HG03571 (cell line): ENCODE measurements around the gene APOBEC3H.

Experiments used
- ATAC-seq: cut with Tn5 transposase; IDR thresholded peaks from one replicate; pipeline ENCODE4 v1.9.1; 2021; ENCODE audit not compliant: unreplicated experiment

APOBEC3H gene

DNA sequence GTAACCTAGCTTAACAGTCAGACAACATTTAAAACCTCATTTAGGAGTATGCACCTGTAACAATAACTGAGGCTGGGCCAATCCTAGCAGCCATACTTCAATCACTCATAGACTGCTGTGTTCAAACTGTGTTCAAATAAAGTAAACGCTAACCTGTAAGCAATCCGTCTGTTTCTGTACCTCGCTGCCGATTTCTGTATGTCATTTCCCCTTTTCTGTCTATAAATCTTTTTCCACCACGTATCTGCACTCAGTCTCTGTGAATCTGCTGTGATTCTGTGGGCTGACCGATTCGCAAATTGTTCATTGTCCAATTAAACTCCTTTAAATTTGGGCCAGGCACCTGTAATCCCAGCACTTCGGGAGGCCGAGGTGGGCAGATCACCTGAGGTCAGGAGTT lies 12.3 kb downstream of the APOBEC3H start:
- no peak for ATAC-seq

DNA sequence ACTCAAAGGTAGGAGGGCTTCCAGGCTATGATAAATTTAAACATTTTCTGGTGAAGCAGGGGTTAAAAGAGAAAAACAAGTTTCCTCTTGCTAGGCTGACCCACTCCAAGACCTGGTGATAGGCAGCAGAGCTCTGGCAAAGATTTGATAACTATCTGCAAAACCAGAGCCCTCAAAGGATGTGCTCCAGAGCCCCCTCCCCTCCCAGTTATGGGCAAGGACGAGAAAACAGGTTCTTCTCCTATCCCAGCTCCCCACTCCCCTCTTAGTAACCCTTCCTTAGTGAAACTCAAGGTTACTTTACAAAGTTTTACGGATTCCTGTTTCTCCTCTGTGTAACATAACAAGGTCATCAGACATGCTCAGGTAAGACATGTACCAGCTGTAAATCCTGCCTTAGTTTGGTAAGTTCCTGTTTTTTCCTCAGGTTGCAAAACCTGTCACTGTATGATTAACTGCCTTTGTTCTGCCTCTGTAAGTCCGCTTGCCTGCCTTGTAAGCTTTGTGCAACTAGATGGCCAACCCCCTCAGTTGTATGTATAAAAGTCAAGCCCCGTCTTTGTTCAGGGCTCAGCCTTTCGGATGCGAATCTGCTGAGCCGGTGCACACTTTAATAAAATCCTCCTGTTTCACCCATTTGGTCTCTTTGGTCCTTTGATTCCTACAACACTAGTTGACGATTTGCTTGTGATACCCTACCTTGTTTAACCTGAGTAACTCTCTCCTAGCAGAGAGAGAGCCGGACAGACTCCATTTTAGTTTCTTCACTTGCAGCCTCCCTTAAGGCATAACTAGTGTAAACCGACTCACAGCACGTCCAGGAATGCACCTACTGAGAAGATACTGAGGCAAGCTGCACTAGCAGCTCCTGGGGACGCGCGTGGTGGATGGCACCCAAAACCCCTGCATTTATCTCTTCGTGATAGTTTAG lies 13.9 kb downstream of the APOBEC3H start:
- ATAC-seq = no peak

- ATAC-seq = no peak
Measured at GRCh38 chr22:39114112-39114511, 17.1 kb downstream of the APOBEC3H start.

DNA sequence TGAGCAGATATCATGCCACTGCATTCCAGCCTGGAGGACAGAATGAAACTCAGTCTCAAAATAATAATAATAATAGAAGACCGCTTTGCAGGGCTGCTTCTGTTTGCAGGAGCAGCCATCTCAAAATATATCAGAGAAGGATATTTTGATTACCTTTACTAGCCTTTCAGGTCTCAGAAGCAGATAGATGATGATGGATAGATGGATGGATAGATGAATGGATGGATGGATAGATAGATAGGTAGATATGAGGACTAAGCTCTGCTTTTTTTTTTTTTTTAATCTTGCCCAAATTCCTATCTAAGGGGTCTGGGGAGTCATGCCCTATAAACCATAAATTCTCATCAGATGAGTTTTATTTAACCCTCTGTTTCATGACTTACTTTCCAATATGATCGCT lies 18.5 kb downstream of the APOBEC3H start:
- ATAC-seq = no peak

- ATAC-seq = no peak
Measured at GRCh38 chr22:39115977-39116621, 19.1 kb downstream of the APOBEC3H start.

- ATAC-seq = peak; percentile 45
Measured at GRCh38 chr22:39117585-39118191, 20.6 kb downstream of the APOBEC3H start.

GRCh38 chr22:39120983-39121382 lies 23.9 kb downstream of the APOBEC3H start:
- ATAC-seq = no peak

DNA sequence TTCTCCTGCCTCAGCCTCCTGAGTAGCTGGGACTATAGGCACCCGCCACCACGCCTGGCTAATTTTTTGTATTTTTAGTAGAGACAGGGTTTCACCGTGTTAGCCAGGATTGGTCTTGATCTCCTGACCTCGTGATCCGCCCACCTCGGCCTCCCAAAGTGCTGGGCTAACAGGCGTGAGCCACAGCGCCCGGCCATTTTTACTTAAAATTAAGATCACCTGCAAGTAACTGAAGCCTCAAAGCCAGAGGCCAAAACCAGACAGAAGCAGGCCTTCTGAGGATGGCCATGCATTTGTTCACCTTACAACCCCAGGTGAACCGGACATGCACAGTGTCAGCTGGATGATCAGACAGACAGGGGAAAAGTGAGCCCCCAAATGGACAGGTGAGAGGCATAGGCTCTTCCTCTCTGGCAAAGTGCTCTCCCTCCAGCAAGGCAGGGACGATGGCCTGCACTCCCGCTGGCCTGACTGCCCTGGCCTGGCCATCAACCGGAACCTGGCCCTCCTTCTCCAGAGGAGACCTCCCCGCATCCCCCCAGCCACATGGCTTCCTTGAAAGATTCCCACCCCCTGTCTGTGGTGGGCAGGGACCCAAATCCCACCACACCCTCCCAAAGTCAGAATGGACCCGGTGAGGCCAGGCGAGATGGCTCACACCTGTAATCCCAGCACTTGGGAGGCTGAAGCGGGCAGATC lies 25.9 kb downstream of the APOBEC3H start:
- no peak for ATAC-seq

GRCh38 chr22:39123751-39124581 lies 26.9 kb downstream of the APOBEC3H start:
- no peak for ATAC-seq

DNA sequence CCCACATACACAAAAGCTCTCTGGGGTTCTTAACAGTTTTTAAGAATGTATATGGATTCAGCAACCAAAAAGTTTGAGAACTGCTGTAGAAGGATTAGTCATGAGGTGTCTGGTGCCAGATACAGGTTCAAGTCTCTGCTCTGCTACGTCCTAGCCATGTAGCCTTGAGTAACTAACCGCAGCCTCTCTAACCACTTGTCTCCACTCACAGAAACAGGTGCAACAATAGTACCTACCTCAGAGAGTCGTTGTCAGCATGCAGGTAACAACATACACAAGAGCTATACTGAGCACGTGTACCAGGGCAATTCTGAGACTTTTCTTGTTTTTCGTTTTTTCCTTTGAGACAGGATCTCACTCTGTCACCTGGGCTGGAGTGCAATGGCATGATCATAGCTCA lies 28.6 kb downstream of the APOBEC3H start:
- ATAC-seq = no peak

GRCh38 chr22:39128508-39128907 lies 31.5 kb downstream of the APOBEC3H start:
- no peak for ATAC-seq

- ATAC-seq = no peak
Measured at GRCh38 chr22:39129081-39129480, 32.0 kb downstream of the APOBEC3H start.

- ATAC-seq = no peak
Measured at GRCh38 chr22:39129746-39130145, 32.7 kb downstream of the APOBEC3H start.

DNA sequence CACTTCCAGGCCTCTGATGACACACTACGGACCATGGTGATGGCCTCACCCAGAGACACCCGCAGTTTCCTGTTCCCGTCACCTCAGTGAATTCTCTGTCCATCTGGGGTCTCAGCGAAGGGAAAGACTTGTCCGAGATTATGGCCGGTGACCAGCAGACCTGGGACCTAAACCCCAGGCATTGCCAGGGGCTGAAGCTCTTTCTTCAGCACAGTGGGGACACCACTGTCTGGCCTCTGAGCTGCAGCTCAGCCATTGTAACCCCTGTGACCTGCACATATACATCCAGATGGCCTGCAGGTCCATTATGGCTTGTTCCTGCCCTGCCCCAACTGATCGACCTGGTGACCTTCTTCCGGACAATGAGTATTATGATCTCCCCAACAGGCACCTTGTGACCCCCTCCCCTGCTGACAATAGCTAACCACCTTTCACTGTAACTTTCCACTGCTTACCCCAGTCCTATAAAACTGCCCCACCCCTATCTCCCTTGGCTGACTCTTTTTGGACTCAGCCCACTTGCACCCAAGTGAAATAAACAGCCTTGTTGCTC lies 33.2 kb downstream of the APOBEC3H start:
- no peak for ATAC-seq

DNA sequence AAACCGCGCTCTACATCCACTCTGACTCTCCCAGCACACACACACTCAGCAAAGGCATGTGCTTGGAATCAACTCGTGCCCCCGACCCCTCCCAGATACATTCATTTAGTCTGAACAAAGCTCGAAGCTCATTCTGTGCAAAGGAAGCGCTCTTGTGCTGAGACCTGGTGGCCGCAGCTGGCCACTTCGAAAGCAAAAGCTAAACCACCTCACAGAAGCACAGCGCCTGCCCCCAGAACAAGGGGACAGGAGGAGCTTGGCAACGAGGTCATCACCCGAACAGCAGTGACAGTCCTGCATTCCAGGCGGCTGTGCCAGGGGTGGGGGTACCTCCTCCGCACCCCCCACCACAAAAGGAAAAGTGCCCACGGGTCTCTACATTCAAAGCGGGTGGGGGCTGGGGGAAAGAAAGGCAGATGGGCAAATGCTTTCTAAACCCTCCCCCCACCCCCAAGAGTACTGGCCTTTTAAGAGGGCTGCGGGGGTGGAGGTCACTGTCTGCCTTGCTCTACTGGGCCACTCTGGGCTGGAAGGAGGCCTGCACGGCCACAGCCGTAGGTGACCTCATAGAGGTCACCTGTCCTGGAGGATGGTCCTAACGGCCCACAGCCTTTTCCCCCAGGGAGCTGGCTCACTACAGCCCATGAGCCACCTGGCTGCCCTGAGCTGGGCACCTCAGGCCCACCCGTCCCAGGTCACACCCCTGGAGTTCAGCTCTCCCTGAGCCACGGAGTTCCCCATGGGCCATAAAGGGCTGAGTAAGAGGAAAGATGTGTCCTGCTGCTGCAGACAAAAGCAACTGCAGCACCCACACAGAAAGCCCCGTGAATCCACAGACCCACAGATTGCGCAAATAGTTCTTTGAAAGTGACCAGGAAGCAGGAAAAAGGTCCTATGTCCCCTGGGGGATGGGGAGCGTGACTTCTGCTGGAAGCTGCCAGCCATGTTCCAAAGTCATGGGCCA lies 34.1 kb downstream of the APOBEC3H start:
- ATAC-seq = no peak

GRCh38 chr22:39132281-39132680 lies 35.2 kb downstream of the APOBEC3H start:
- no peak for ATAC-seq

DNA sequence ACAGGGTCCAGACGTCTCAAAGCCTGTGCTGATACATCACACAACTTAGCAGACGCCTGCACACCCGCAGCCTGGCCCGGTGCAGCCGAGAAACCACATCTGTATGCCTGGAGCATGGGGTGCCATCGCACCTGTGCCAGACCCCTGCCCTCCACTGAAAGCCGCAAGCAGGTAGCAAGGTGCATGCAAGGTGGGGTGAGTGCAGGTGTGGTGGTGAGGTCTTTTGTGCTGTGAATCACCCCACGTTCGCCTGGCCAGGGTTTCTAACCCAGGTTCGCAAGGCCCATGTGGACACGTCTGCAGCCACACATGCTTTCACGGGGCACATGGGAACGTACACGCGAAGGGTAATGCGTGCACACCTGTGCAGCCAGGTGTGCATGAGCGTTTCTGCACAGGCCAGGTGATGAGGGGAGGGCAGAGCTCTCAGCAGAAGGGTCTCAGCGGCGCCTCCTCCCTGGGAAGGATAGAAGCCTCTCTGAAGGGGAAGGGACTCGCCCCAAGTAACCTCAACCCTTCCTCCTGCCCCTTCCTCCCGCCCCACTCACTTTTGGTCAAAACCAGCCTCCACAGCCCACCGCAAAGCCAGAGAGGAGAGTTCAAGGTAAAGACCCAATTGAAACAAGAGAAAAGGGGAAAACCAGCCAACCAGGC lies 36.0 kb downstream of the APOBEC3H start:
- no peak for ATAC-seq

- ATAC-seq = no peak
Measured at GRCh38 chr22:39133871-39134270, 36.8 kb downstream of the APOBEC3H start.
